ENCODE data around the gene POLR2A. TPM values are rescaled to one million over a fixed set of nuclear protein-coding genes. Genes with fewer than 3 reads are reported as not detected.
A peak's percentile ranks its signal among the peaks of the same experiment; 100 is the strongest.
"Not testable (repeated sequence)": the region's sequence is repeated elsewhere in the genome, so short reads cannot be mapped to it uniquely, and the experiment has no call there.

Gene POLR2A
- total and polyA plus RNA-seq, 2 of the 13 experiments (the other 11 are each of a cell fraction or from before 2014, with no cell fraction given), result 17.8 to 18.3 TPM

DNA sequence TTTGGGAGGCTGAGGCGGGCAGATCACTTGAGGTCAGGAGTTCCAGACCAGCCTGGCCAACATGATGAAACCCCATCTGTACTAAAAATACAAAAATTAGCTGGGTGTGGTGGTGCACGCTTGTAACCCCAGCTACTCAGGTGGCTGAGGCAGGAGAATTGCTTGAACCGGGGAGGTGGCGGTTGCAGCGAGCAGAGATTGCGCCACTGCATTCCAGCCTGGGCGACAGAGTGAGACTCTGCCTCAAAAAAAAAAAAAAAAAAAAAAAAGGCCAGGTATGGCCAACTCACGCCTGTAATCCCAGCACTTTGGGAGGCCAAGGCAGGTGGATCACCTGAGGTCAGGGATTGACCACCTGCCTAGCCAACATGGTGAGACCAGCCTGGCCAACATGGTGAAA lies 9.4 kb upstream of the POLR2A start:
- in situ Hi-C loops (cut with HindIII; ENCODE audit: extremely low pct_ligation_motif_present, low pct_unique_long_range_greater_than_20kb), result loop anchor here (5.0 kb wide), 1 partner anchor 37 kb away; the partner anchor contains the start of genes FGF11 and TMEM102
- H2AFZ ChIP-seq (ENCODE audit: low read length); H3K27ac ChIP-seq (ENCODE audit: extremely low read length, insufficient read depth, low read length); H3K36me3 ChIP-seq (replicated peaks in 1 of 2; ENCODE audit: control insufficient read depth in 1 of 2, insufficient read depth in 2 of 2, low read length in 2 of 2); FAIRE-seq; H3K9me3 ChIP-seq (ENCODE audit: low read length); BruUV-seq (replicated peaks); DNase-seq (ENCODE audit: low spot score); H3K4me2 ChIP-seq (ENCODE audit: low read depth, low read length); ATAC-seq; CTCF ChIA-PET (ENCODE audit: low intra/inter-chr PET ratio, low total read pairs); H3K4me3 ChIP-seq (replicated peaks in 1 of 3; ENCODE audit: insufficient read depth in 1 of 3, low read depth in 2 of 3, low read length in 3 of 3); H3K9ac ChIP-seq (ENCODE audit: insufficient read depth, low read depth, low read length); intact Hi-C loops (cut with micrococcal nuclease; ENCODE audit: unreplicated experiment); H3K27me3 ChIP-seq (ENCODE audit: control insufficient read depth in 1 of 2, insufficient read depth in 2 of 2, low read length in 2 of 2): not testable (repeated sequence)
- 29% methylated on average over 8 of the region's 8 CpGs for WGBS (ENCODE audit: low lambda C conversion rate)
- POLR2A ChIA-PET, result interaction anchor here (0.7 to 5.3 kb wide), 5 partner anchors 11 to 71 kb away, joined by 3 to 30 read pairs (median 15); partner anchors contain the start of genes CHRNB1, POLR2A and TMEM256
- H3K4me1 ChIP-seq (ENCODE audit: insufficient read depth, low read length), result peaks cover 62% of the 10 kb centered on the region
- peaks cover 54% of the 10 kb centered on the region for H3K79me2 ChIP-seq (ENCODE audit: insufficient read depth, low read length)
- H4K20me1 ChIP-seq (ENCODE audit: insufficient read depth, low read length), result peaks cover 30% of the 10 kb centered on the region
- TF ChIP-seq ZNF460 (CRISPR knock-in tag; IDR thresholded peaks at IDR 0.05; ENCODE audit: borderline replicate concordance) (peak; percentile 47; the same call in 1 of the 2 replicates), ZNF687 (CRISPR knock-in tag; IDR thresholded peaks at IDR 0.05) (peak; percentile 25; the same call in 1 of the 2 replicates), ZNF292 (CRISPR knock-in tag; IDR thresholded peaks at IDR 0.05; ENCODE audit: borderline replicate concordance, low read depth) (0 out of 2 replicates have a peak, but pooled peaks have one; percentile 37), CEBPG (CRISPR knock-in tag; IDR thresholded peaks at IDR 0.05) (peak; percentile 88), SAP130 (CRISPR knock-in tag; IDR thresholded peaks at IDR 0.05; ENCODE audit: low read depth) (0 out of 2 replicates have a peak, but pooled peaks have one; percentile 24), HOXA3 (CRISPR knock-in tag; IDR thresholded peaks at IDR 0.05) (peak; percentile 39; the same call in 1 of the 2 replicates), BRF2 (CRISPR knock-in tag; IDR thresholded peaks at IDR 0.05) (peak; percentile 31; the same call in 1 of the 2 replicates), TMF1 (CRISPR knock-in tag; IDR thresholded peaks at IDR 0.05; ENCODE audit: low read depth) (0 out of 2 replicates have a peak, but pooled peaks have one; percentile 27), ZEB1 (IDR thresholded peaks at IDR 0.05; ENCODE audit: insufficient replicate concordance, low read depth) (peak; percentile 76), TARDBP (CRISPR knock-in tag; IDR thresholded peaks at IDR 0.05) (0 out of 2 replicates have a peak, but pooled peaks have one; percentile 27), MYC (CRISPR knock-in tag; IDR thresholded peaks at IDR 0.05; ENCODE audit: borderline replicate concordance) (0 out of 2 replicates have a peak, but pooled peaks have one; percentile 25), ZNF414 (CRISPR knock-in tag; IDR thresholded peaks at IDR 0.05) (0 out of 2 replicates have a peak, but pooled peaks have one; percentile 15), ZNF362 (CRISPR knock-in tag; IDR thresholded peaks at IDR 0.05; ENCODE audit: borderline replicate concordance) (peak; percentile 84; the same call in 1 of the 2 replicates), ARID2 (CRISPR knock-in tag; IDR thresholded peaks at IDR 0.05; ENCODE audit: borderline replicate concordance) (0 out of 2 replicates have a peak, but pooled peaks have one; percentile 32), GATAD2A (CRISPR knock-in tag; IDR thresholded peaks at IDR 0.05) (0 out of 2 replicates have a peak, but pooled peaks have one; percentile 9), YY1 (IDR thresholded peaks at IDR 0.05; ENCODE audit: insufficient read depth, insufficient replicate concordance, low read depth, low read length) (peak; percentile 8)

Measured in HepG2 (cell line).